Measurements from ENCODE around the gene ZNF764. TPM values are rescaled to one million over a fixed set of nuclear protein-coding genes. Genes with fewer than 3 reads are reported as not detected.
A peak's percentile ranks its signal among the peaks of the same experiment; 100 is the strongest.

Gene ZNF764
- 10 to 100 TPM in 5 of 7 donors, 1 to 10 TPM in 2; 6.8 to 14.5 (median 13.2) TPM for total RNA-seq
- polyA plus RNA-seq: 1 to 10 TPM; 4.3 to 9.6 TPM
- long read RNA-seq, donor 1, partial matches to known transcripts: 0 of 8 reads
- long read RNA-seq, donor 1, other reads (novel, unspliced or antisense): 0 of 8 reads
- long read RNA-seq, donor 2, partial matches to known transcripts: 0 of 6 reads
- long read RNA-seq, donor 2, other reads (novel, unspliced or antisense): 0 of 6 reads
- long read RNA-seq, donor 3, transcript ZNF764-202 (3 exons, 2,970 nt): major isoform, 6 of 17 reads
- long read RNA-seq, donor 3, partial matches to known transcripts: 2 of 17 reads
- long read RNA-seq, donor 3, other reads (novel, unspliced or antisense): 5 of 17 reads

DNA sequence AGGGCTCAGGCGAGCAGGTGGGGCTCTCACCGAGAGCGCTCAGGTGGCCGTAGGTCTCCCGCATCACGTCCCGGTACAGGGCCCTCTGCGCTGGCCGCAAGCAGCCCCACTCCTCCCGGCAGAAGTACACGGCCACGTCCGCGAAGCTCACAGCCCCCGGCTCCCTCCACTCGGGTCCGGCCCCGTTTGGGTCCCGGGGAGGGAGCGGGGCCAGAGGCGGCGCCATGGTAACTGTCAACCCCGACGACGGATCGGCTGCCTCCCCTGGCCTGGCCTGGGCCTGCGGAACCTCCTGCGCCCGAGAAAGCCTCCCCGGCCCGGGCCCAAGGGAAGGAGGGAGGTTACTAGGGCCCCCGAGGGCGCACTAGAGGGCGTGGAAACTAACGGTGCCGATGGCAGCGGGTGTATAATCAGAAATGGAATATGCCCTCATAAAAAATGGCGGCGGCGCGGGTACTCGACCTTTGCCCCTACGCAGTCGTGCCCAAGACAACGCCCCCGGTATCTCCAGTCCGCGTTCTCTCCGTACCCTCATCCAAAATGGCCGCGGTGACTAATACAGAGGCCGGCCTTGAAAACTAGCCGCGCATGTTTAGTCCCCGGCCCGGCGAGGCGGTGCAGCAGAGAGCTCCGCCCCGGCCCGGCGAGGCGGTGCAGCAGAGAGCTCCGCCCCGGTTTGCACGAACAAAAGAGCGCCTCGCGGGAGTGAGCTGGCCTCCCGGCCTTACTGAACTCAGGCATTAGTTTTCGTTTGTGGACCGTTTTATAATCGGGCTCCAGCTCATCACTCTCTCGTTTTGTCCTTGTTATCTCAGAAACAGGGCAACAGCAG lies at the start of gene ZNF764:
Gene ZNF764, minus strand, starts transcription at position 418 of the 832 bp plus-strand sequence. Its CDS starts 192 bp downstream, at position 226.
- DNase-seq: peak; percentile 97 to 99 (median 98)
- Histone ChIP-seq H3K27me3 (no peaks in the 10 kb centered on the region), H3K27ac (peak within 1 kb of the TSS; percentile 85 to 93), H3K9me3 (no peaks in the 10 kb centered on the region), H3K4me1 (ENCODE audit: insufficient read depth) (no peaks in the 10 kb centered on the region), H3K36me3 (no peaks in the 10 kb centered on the region), H3K4me3 (peak within 1 kb of the TSS; percentile 80)
- TF ChIP-seq, protein P1, sequence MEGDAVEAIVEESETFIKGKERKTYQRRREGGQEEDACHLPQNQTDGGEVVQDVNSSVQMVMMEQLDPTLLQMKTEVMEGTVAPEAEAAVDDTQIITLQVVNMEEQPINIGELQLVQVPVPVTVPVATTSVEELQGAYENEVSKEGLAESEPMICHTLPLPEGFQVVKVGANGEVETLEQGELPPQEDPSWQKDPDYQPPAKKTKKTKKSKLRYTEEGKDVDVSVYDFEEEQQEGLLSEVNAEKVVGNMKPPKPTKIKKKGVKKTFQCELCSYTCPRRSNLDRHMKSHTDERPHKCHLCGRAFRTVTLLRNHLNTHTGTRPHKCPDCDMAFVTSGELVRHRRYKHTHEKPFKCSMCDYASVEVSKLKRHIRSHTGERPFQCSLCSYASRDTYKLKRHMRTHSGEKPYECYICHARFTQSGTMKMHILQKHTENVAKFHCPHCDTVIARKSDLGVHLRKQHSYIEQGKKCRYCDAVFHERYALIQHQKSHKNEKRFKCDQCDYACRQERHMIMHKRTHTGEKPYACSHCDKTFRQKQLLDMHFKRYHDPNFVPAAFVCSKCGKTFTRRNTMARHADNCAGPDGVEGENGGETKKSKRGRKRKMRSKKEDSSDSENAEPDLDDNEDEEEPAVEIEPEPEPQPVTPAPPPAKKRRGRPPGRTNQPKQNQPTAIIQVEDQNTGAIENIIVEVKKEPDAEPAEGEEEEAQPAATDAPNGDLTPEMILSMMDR (IDR thresholded peaks at IDR 0.05): no peak
- TF ChIP-seq EP300 (IDR thresholded peaks at IDR 0.05) (no peak), POLR2A (IDR thresholded peaks at IDR 0.05) (peak; percentile 32)
- intact Hi-C loops (cut with DNase I): loop anchor here in 1 of 4 donors (10.0 kb wide), 1 partner anchor 133 kb away; no protein-coding TSS in a partner anchor
- 0 to 1% (median 0%) methylated on average over 53 to 74 of the region's 74 CpGs for WGBS, 3 donors

DNA sequence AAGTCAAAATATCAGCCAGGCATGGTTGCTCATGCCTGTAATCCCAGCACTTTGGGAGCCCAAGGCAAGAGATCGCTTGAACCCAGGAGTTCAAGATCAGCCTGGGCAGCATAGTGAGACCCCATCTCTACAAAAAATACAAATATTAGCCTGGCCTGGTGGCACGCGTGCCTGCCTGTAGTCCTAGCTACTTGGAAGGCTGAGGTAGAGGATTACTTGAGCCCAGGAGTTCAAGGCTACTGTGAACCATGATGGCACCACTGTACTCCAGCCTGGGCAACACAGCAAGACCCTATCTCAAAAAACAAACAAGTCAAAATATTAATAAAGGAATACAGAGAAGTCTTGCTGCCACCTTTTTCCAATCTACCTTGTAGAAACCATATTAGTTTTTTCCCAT lies 47.8 kb upstream of the ZNF764 start:
- Histone ChIP-seq H3K9me3 (no peaks in the 10 kb centered on the region), H3K36me3 (no peaks in the 10 kb centered on the region), H3K27ac (no peak overlapping the region), H3K4me3 (no peak overlapping the region), H3K4me1 (ENCODE audit: insufficient read depth) (peaks cover 5% of the 10 kb centered on the region), H3K27me3 (no peaks in the 10 kb centered on the region)
- intact Hi-C loops (cut with DNase I): no loop called here
- no peak for DNase-seq
- 92 to 95% (median 94%) methylated on average over 3 of the region's 3 CpGs for WGBS, 3 donors
- TF ChIP-seq, protein P1 (IDR thresholded peaks at IDR 0.05): no peak
- no peak for TF ChIP-seq POLR2A (IDR thresholded peaks at IDR 0.05)
- TF ChIP-seq EP300 (IDR thresholded peaks at IDR 0.05): no peak

DNA sequence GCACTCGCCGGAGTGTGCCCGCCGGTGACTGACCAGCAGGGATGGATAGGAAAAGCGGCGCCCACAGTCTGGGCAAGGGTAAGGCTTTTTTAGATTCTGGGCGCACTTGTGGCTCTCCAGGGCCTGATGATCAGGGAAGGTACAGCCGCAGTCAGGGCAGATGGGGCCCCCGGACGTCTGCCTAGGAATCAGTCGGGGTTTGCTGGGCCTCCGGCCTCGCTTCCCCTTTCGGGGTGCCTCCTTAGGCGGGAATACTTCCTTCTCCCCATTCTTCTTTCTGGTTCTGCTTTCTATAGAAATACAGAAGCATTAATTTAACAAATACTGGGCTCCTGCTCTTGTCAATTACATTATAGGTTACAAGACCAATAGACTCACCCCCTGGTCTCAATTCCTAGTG lies 47.0 kb upstream of the ZNF764 start:
- H3K4me1 ChIP-seq (ENCODE audit: insufficient read depth): peaks cover 5% of the 10 kb centered on the region
- WGBS, 3 donors: 90 to 93% (median 92%) methylated on average over 15 of the region's 15 CpGs
- no peaks in the 10 kb centered on the region for H3K36me3 ChIP-seq

More for the DNA sequence above, 47.0 kb upstream of the ZNF764 start:
- TF ChIP-seq EP300 (IDR thresholded peaks at IDR 0.05) (no peak), POLR2A (IDR thresholded peaks at IDR 0.05) (no peak)
- TF ChIP-seq, protein P1 (IDR thresholded peaks at IDR 0.05): no peak
- Histone ChIP-seq H3K4me3 (no peak overlapping the region), H3K27me3 (no peaks in the 10 kb centered on the region), H3K9me3 (no peaks in the 10 kb centered on the region), H3K27ac (no peak overlapping the region)
- no peak for DNase-seq
- intact Hi-C loops (cut with DNase I): no loop called here

All from ovary (tissue), 10 donors.